Keratinocyte (primary cell): Measurements from ENCODE around the gene UGT1A10. TPM values are rescaled to one million over a fixed set of nuclear protein-coding genes. Genes with fewer than 3 reads are reported as not detected.

Experiments
- DNase-seq: peaks from one replicate; pipeline ENCODE4 v3.0.0-alpha.2; 2011; ENCODE audit warnings: low read depth, missing footprints, low spot score
- FAIRE-seq: peaks from 2 replicates; lab custom pipeline; 2011; peaks lifted over from hg19 to GRCh38; lab: Jason Lieb, UNC
- H2AFZ ChIP-seq: 2 replicates; pipeline ENCODE4 v1.6.0; 2012; ENCODE audit warnings: low read length, control low read depth, inconsistent platforms; ENCODE audit not compliant: control insufficient read depth
- H3K27ac ChIP-seq: 2 replicates; pipeline ENCODE4 v1.5.1; 2011; ENCODE audit warnings: low read length; ENCODE audit not compliant: control insufficient read depth, insufficient read depth
- H3K27me3 ChIP-seq: 3 replicates; pipeline ENCODE4 v1.6.0; 2011; ENCODE audit warnings: low read length; ENCODE audit not compliant: control insufficient read depth, insufficient read depth; ENCODE audit errors: extremely low read depth
- H3K36me3 ChIP-seq, 2 experiments: 2 replicates in 1 of 2; 3 replicates in 1 of 2; pipeline ENCODE4 v1.5.1; 2011; ENCODE audit warnings: low read length in 2 of 2, mild to moderate bottlenecking in 1 of 2; ENCODE audit not compliant: control insufficient read depth in 2 of 2, insufficient read depth in 2 of 2; ENCODE audit errors: extremely low read depth in 1 of 2
- H3K4me1 ChIP-seq: 3 replicates; pipeline ENCODE4 v1.5.1; 2011; ENCODE audit warnings: low read length; ENCODE audit not compliant: control insufficient read depth, insufficient read depth; ENCODE audit errors: extremely low read depth
- H3K4me2 ChIP-seq: 3 replicates; pipeline ENCODE4 v1.6.0; 2011; ENCODE audit warnings: low read depth, low read length; ENCODE audit not compliant: control insufficient read depth, insufficient read depth; ENCODE audit errors: extremely low read depth
- H3K4me3 ChIP-seq, 3 experiments: fragments of 200-600 bp in 1 of 3; sonication (generic) in 1 of 3; 2 replicates in 2 of 3; 3 replicates in 1 of 3; pipeline ENCODE4 v1.5.1; 2011 to 2016; ENCODE audit warnings: low read length in 3 of 3, mild to moderate bottlenecking in 3 of 3, control low read depth in 2 of 3, inconsistent platforms in 1 of 3, low read depth in 1 of 3, mixed read lengths in 1 of 3, mixed run types in 1 of 3, moderate library complexity in 1 of 3; ENCODE audit not compliant: control insufficient read depth in 2 of 3, insufficient read depth in 2 of 3; ENCODE audit errors: extremely low read depth in 1 of 3
- H3K79me2 ChIP-seq: 2 replicates; pipeline ENCODE4 v1.6.0; 2012; ENCODE audit warnings: low read length; ENCODE audit not compliant: control insufficient read depth, insufficient read depth
- H3K9ac ChIP-seq: 3 replicates; pipeline ENCODE4 v1.6.0; 2011; ENCODE audit warnings: low read length; ENCODE audit not compliant: control insufficient read depth, insufficient read depth; ENCODE audit errors: extremely low read depth
- H3K9me1 ChIP-seq: 3 replicates; pipeline ENCODE4 v1.6.0; 2011; ENCODE audit warnings: low read length; ENCODE audit not compliant: control insufficient read depth, insufficient read depth; ENCODE audit errors: extremely low read depth
- H3K9me3 ChIP-seq: 2 replicates; pipeline ENCODE4 v1.5.1; 2012; ENCODE audit warnings: low read depth, low read length; ENCODE audit not compliant: control insufficient read depth
- H4K20me1 ChIP-seq: 3 replicates; pipeline ENCODE4 v1.6.0; 2011; ENCODE audit warnings: low read length; ENCODE audit not compliant: control insufficient read depth, insufficient read depth; ENCODE audit errors: extremely low read depth
- CTCF ChIP-seq, 3 experiments: IDR thresholded peaks in 1 of 3; conservative IDR thresholded peaks in 1 of 3; optimal IDR thresholded peaks in 1 of 3; 2 replicates in 2 of 3; 3 replicates in 1 of 3; pipeline versions ENCODE3 to v1.5.1; 2011; ENCODE audit warnings: low read length in 3 of 3, mild to moderate bottlenecking in 3 of 3, moderate library complexity in 2 of 3, control low read depth in 1 of 3, inconsistent platforms in 1 of 3; ENCODE audit not compliant: insufficient read depth in 2 of 3; ENCODE audit errors: extremely low read depth in 1 of 3
- EZH2 ChIP-seq: IDR thresholded peaks from one replicate; pipeline ENCODE4 v1.6.1; 2012; ENCODE audit warnings: inconsistent platforms, mild to moderate bottlenecking, low read length, moderate library complexity
- dilution Hi-C: fragments of 300-500 bp; cut with MboI; formaldehyde crosslinking; loops from one replicate; pipeline ENCODE4 v1.7.0; 2020; ENCODE audit warnings: low sequenced_read_pairs; ENCODE audit not compliant: extremely low pct_ligation_motif_present
- polyA plus RNA-seq, 5 experiments: library from polyadenylated mRNA; depleted of rRNA in 3 of 5; stranded (reverse) in 3 of 5; stranded (forward) in 1 of 5; unstranded in 1 of 5; fragments of >200 nt; gene quantifications; 1 replicate in 1 of 5; 2 replicates in 3 of 5; 3 replicates in 1 of 5; pipeline versions ENCODE4 v1.2.1 to v1.2.3, GENCODE V29; 2011 to 2012; ENCODE audit warnings: missing spikeins in 2 of 5, low read depth in 1 of 5, low replicate concordance in 1 of 5

Gene UGT1A10
- polyA plus RNA-seq, 1 donor (not counting 4 experiments of a cell fraction or from before 2014, with no cell fraction given) = 2.0 TPM

- Histone ChIP-seq H3K9ac (no peak overlapping the region), H2AFZ (no peak overlapping the region), H3K9me3 (no peaks in the 10 kb centered on the region), H3K27me3 (peaks cover 18% of the 10 kb centered on the region), H3K36me3 (no peaks in the 10 kb centered on the region), H3K4me2 (no peak overlapping the region), H3K4me1 (no peaks in the 10 kb centered on the region), H3K4me3 (no peak overlapping the region), H4K20me1 (no peaks in the 10 kb centered on the region), H3K9me1 (no peaks in the 10 kb centered on the region), H3K79me2 (no peaks in the 10 kb centered on the region), H3K27ac (no peak overlapping the region)
- DNase-seq (no peak), FAIRE-seq (no peak)
- TF ChIP-seq EZH2 (no peak), CTCF (optimal IDR thresholded peaks at IDR 0.05 in 1 of 3, IDR thresholded peaks at IDR 0.05 in 1 of 3, conservative IDR thresholded peaks at IDR 0.05 in 1 of 3; ENCODE audit: extremely low read depth in 1 of 3, insufficient read depth in 2 of 3, low read length in 3 of 3) (no peak)
- dilution Hi-C loops = no loop called here
These were observed 172.0 kb downstream of the UGT1A10 start for GRCh38 chr2:233807966-233808935.

- Histone ChIP-seq H4K20me1 (no peaks in the 10 kb centered on the region), H3K27ac (no peak overlapping the region), H3K9ac (no peak overlapping the region), H3K4me1 (no peaks in the 10 kb centered on the region), H3K9me3 (no peaks in the 10 kb centered on the region), H3K79me2 (no peaks in the 10 kb centered on the region), H3K36me3 (no peaks in the 10 kb centered on the region), H3K27me3 (peaks cover 8% of the 10 kb centered on the region), H3K9me1 (no peaks in the 10 kb centered on the region), H2AFZ (no peak overlapping the region), H3K4me3 (no peak overlapping the region), H3K4me2 (no peak overlapping the region)
- no peak for DNase-seq
- no peak for FAIRE-seq
- no peak for TF ChIP-seq CTCF (optimal IDR thresholded peaks at IDR 0.05 in 1 of 3, IDR thresholded peaks at IDR 0.05 in 1 of 3, conservative IDR thresholded peaks at IDR 0.05 in 1 of 3; ENCODE audit: extremely low read depth in 1 of 3, insufficient read depth in 2 of 3, low read length in 3 of 3)
- no peak for TF ChIP-seq EZH2
- dilution Hi-C loops = no loop called here
These were observed 174.1 kb downstream of the UGT1A10 start for GRCh38 chr2:233810385-233810784.
